ENCODE measurements around the gene VAMP8. TPM values are rescaled to one million over a fixed set of nuclear protein-coding genes. Genes with fewer than 3 reads are reported as not detected.

VAMP8 gene
- total and polyA plus RNA-seq, 2 of the 8 experiments (the other 6 are each of a cell fraction or from before 2014, with no cell fraction given): 34.4 to 69.7 TPM

GRCh38 chr2:85596026-85596333 is 18.6 kb downstream of the VAMP8 start:
- CTCF ChIA-PET (ENCODE audit: partially characterized antibody): interaction anchor here (0.6 to 2.5 kb wide), 5 partner anchors 9 to 274 kb away, joined by 3 to 6 read pairs (median 3); no protein-coding TSS in a partner anchor
- no peak for TF ChIP-seq TCF12 (IDR thresholded peaks at IDR 0.05; ENCODE audit: low read depth, low read length)
- no peak for TF ChIP-seq HDAC2 (IDR thresholded peaks at IDR 0.05; ENCODE audit: borderline replicate concordance in 1 of 2, low read depth in 2 of 2, low read length in 2 of 2)
- TF ChIP-seq SP2 (IDR thresholded peaks at IDR 0.05; ENCODE audit: low read length): no peak
- TF ChIP-seq SIN3A (conservative IDR thresholded peaks at IDR 0.05 in 1 of 2, IDR thresholded peaks at IDR 0.05 in 1 of 2; ENCODE audit: low read depth in 1 of 2, low read length in 2 of 2): peak in 1 of 2 experiments; percentile 7; a peak in 1 of 4 replicates
- no peak for TF ChIP-seq SP1 (IDR thresholded peaks at IDR 0.05; ENCODE audit: low read depth, low read length)
- no peak for TF ChIP-seq SIRT6 (IDR thresholded peaks at IDR 0.05; ENCODE audit: low read length)
- peak; percentile 15 for TF ChIP-seq SAP30 (IDR thresholded peaks at IDR 0.05; ENCODE audit: insufficient read depth, insufficient replicate concordance, low read length)
- TF ChIP-seq TAF1 (IDR thresholded peaks at IDR 0.05; ENCODE audit: low read depth, low read length): no peak
- TF ChIP-seq EGR1 (IDR thresholded peaks at IDR 0.05; ENCODE audit: borderline replicate concordance, low read depth, low read length): no peak
- no peak for TF ChIP-seq CREB1 (IDR thresholded peaks at IDR 0.05)
- TF ChIP-seq MAX (IDR thresholded peaks at IDR 0.05): no peak
- TF ChIP-seq CTBP2 (IDR thresholded peaks at IDR 0.05; ENCODE audit: borderline replicate concordance, insufficient read depth, insufficient read length, low read length): no peak
- TF ChIP-seq EP300 (IDR thresholded peaks at IDR 0.05; ENCODE audit: borderline replicate concordance in 1 of 2, low read depth in 2 of 2, low read length in 2 of 2): no peak

More at GRCh38 chr2:85596026-85596333, 18.6 kb downstream of the VAMP8 start:
- H3K4me2 ChIP-seq (ENCODE audit: insufficient read depth in 1 of 2, low read depth in 2 of 2, low read length in 2 of 2): peak overlapping the region; percentile 78 to 98
- peaks cover 13% of the 10 kb centered on the region for H3K23me2 ChIP-seq (ENCODE audit: low read depth, low read length)
- H3K9ac ChIP-seq (replicated peaks in 1 of 4; ENCODE audit: extremely low read depth in 1 of 4, low read depth in 3 of 4, low read length in 3 of 4): peak overlapping the region; percentile 51 to 91 (median 88); a peak in 6 of 7 replicates
- no peaks in the 10 kb centered on the region for H3K27me3 ChIP-seq (replicated peaks in 1 of 4; ENCODE audit: control insufficient read depth in 3 of 4, extremely low read depth in 1 of 4, insufficient read depth in 3 of 4, low read length in 3 of 4)
- no peak overlapping the region for H2BK15ac ChIP-seq (ENCODE audit: low read length)
- H2AFZ ChIP-seq (ENCODE audit: low read length): 0 out of 2 replicates have a peak overlapping the region, but pooled peaks have one; percentile 38
- H3K27ac ChIP-seq (ENCODE audit: low read depth, low read length): no peak overlapping the region
- no peaks in the 10 kb centered on the region for H3K9me3 ChIP-seq (ENCODE audit: insufficient read depth in 2 of 2, low read depth in 1 of 2, low read length in 1 of 2)
- H3K79me1 ChIP-seq (ENCODE audit: low read depth, low read length): peaks cover 2% of the 10 kb centered on the region; the same call in 1 of the 2 replicates
- peak overlapping the region; percentile 29 for H2BK120ac ChIP-seq (replicated peaks; ENCODE audit: low read depth, low read length)
- peak overlapping the region; percentile 68 for H4K5ac ChIP-seq (ENCODE audit: insufficient read length, low read depth, low read length)
- peaks cover 0 to 11% (median 3%) of the 10 kb centered on the region in 4 experiments; a peak in 4 of 7 replicates for H3K4me1 ChIP-seq (replicated peaks in 1 of 4; ENCODE audit: control insufficient read depth in 3 of 4, insufficient read depth in 4 of 4, low read length in 3 of 4)
- POLR2A ChIA-PET (ENCODE audit: partially characterized antibody): interaction anchor here (0.9 to 3.8 kb wide), 14 partner anchors 9 to 241 kb away, joined by 3 to 39 read pairs (median 7); partner anchors contain the start of genes C2orf68, ELMOD3, MAT2A and RETSAT
- H3K4me3 ChIP-seq (ENCODE audit: extremely low read depth in 1 of 4, insufficient read depth in 2 of 4, low read depth in 3 of 4, low read length in 4 of 4): peak overlapping the region; percentile 77 to 88 (median 84)
- H2BK5ac ChIP-seq (ENCODE audit: low read depth, low read length): peak overlapping the region; percentile 60
- H4K20me1 ChIP-seq (replicated peaks in 1 of 2; ENCODE audit: control insufficient read depth in 1 of 2, insufficient read depth in 2 of 2, low read length in 2 of 2): peaks cover 2 to 7% of the 10 kb centered on the region in 2 experiments
- 14% methylated on average over 10 of the region's 10 CpGs; no CpG with 5 or more reads in 1 of the 2 experiments for whole genome bisulfite sequencing, 2 experiments (ENCODE audit: extremely low coverage in 1 of 2, insufficient coverage in 1 of 2, insufficient read length in 1 of 2, insufficient replicate concordance in 2 of 2, low coverage in 1 of 2, low lambda C conversion rate in 2 of 2, missing lambda C conversion rate in 1 of 2)
- no peak for DNase-seq (ENCODE audit: low read depth in 1 of 2, low spot score in 2 of 2)
- H3K4ac ChIP-seq (replicated peaks; ENCODE audit: insufficient read length, low read depth, low read length): peak overlapping the region; percentile 98
- H3K23ac ChIP-seq (ENCODE audit: insufficient read length): no peak overlapping the region
- no peak overlapping the region for H2BK12ac ChIP-seq (ENCODE audit: low read depth, low read length)
- H4K8ac ChIP-seq (ENCODE audit: extremely low read depth, insufficient read depth, low read length): peak overlapping the region; percentile 71; the same call in 1 of the 2 replicates
- H3K79me2 ChIP-seq (ENCODE audit: control insufficient read depth in 1 of 2, insufficient read depth in 2 of 2, low read length in 2 of 2): peaks cover 0 to 18% of the 10 kb centered on the region in 2 experiments; a peak in 3 of 4 replicates
- H3K14ac ChIP-seq (ENCODE audit: insufficient read length): peak overlapping the region; percentile 49
- no peak overlapping the region; the same call in 1 of the 2 replicates for H3K18ac ChIP-seq (ENCODE audit: extremely low read depth, low read length)
- no peak overlapping the region for H4K91ac ChIP-seq (replicated peaks; ENCODE audit: insufficient read length, low read length)
- peaks cover 4 to 21% (median 7%) of the 10 kb centered on the region in 4 experiments; a peak in 4 of 8 replicates for H3K36me3 ChIP-seq (ENCODE audit: control insufficient read depth in 2 of 4, insufficient read depth in 4 of 4, low read length in 3 of 4)
- no peak overlapping the region for H2BK20ac ChIP-seq (ENCODE audit: low read length)
- FAIRE-seq: no peak
- H3K56ac ChIP-seq (replicated peaks; ENCODE audit: insufficient read length, low read depth, low read length): peak overlapping the region; percentile 97
- H2AK5ac ChIP-seq (ENCODE audit: low read depth, low read length): no peak overlapping the region

Measured in H1 (cell line).